ENCODE results near the gene IER2.

Gene IER2

DNA sequence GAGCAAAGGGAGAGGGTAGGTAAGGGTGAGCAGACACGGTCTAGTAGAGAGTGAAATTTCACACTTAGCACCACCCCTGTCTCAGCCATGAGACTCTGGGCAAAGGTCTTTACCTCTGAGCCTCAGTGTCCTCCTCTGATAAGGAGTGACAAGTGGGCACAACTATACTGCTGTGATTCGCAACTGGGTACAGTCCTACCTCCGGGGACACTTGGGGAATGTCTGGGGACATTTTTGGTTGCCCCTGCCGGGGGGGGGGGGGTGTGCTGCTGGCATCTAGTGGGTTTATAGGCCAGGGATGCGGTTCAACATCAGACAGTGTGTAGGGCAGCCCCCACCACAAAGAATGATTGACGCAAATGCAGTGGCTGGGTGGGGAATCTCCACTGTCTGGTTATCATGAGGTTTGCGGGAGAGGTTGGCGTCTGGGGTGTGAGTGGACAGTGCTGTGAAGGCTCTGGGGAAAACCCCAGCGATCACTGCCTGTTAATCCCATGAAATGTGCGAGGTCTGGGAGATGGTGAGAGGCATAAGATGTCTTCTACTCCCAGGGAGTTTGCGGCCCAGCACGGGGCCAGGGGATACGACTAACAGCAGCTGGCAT, 27.8 kb upstream of the IER2 start:
- TF ChIP-seq, protein P1, sequence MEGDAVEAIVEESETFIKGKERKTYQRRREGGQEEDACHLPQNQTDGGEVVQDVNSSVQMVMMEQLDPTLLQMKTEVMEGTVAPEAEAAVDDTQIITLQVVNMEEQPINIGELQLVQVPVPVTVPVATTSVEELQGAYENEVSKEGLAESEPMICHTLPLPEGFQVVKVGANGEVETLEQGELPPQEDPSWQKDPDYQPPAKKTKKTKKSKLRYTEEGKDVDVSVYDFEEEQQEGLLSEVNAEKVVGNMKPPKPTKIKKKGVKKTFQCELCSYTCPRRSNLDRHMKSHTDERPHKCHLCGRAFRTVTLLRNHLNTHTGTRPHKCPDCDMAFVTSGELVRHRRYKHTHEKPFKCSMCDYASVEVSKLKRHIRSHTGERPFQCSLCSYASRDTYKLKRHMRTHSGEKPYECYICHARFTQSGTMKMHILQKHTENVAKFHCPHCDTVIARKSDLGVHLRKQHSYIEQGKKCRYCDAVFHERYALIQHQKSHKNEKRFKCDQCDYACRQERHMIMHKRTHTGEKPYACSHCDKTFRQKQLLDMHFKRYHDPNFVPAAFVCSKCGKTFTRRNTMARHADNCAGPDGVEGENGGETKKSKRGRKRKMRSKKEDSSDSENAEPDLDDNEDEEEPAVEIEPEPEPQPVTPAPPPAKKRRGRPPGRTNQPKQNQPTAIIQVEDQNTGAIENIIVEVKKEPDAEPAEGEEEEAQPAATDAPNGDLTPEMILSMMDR (IDR thresholded peaks at IDR 0.05), result no peak

DNA sequence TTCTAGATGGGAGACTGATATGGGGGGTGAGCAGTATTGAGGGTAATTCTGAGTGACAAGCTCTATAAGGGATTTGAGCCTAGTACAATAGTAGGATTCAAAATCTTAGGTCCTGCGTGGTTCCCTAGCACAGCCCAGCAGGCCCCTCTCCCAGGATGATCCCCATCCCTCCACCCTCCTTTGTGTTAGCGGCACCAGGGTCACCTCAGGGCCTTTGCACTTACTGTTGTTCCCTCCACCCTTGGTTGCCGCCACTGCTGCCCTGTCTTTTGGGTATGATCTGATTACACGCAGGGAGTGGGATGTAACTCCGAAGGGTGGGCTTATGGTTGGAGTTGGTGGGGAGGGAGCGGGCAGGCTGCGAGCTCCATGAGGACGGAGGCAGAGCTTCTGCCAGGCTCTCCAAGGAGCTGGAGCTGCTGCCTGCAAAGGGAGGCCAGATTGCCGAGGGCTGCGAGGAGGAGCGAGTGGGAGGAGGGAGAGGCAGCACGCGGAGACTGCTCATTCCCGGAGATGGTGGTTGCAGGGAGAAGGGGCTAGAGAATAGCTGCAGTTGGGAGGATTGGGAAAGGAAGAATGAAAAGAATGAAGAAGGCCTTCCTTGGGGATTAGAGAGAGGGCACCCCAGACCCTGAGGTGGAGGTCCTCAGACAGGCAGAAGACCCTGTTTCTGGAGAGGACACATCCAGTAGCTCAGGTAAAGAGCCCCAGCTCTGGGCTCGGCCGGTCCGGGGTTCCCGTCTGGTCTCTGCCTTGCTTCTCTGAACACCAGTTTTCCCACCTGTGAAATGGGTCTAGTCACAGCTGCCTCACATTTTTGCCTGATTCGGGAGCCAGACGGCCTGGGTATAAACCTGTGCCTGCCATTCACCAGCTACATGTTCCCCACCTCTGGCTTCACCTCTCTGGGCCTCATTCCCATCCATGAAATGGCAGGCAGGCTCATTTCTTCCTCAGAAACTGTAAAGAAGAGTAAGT, 26.9 kb upstream of the IER2 start:
- TF ChIP-seq, protein P1 (IDR thresholded peaks at IDR 0.05), result no peak

DNA sequence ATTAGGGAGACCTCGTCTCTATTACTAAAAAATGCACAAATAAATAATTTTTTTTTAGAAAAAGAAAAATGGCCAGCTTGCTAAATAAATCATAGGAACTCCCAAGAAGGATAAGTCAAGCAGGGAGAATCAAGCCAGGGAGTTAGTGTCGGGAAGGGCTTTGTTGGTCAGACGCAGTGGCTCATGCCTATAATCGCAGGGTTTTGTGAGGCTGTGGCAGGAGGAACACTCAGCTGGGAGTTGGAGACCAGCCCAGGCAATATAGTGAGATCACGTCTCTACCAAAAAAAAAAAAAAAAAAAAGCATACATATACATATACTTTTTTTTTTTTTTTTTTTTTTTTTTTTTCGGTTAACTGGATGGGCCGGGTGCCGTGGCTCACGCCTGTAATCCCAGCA, 23.2 kb upstream of the IER2 start:
- TF ChIP-seq, protein P1 (IDR thresholded peaks at IDR 0.05), result no peak

DNA sequence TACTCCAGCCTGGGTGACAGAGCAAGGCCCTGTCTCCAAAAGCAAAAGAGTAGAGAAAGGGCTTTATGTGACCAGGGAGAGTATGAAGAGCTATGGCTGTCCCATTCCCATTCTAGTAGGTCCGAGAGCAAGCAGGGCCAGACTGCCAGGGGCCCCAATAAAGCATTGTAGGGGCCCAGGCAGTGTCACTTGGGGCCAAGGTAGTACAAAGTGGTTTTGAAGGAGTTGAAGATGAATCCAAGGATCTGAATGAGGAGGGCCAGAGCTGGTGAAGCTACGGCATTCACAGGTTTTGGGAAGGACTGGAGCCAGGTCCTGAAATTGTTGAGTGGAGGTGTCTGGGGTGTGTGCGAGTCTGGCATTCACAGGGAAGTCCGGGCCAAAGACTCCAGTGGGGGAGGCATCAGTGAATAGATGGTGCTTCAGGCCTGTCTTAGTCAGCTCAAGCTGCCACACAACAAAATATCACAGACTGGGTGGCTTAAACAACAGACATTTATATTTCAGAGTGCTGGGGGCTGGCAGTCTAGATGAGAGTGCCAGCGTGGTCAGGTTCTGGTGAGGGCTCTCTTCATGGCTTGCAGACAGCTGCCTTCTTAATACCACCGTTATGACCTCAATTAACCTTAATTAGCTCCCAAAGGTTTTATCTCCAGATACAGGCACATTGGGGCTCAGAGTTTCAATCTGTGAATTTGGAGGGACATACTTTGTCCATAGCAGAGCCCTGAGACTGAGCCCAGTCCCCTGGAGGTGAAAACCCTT, 22.2 kb upstream of the IER2 start:
- TF ChIP-seq, protein P1 (IDR thresholded peaks at IDR 0.05), result no peak

DNA sequence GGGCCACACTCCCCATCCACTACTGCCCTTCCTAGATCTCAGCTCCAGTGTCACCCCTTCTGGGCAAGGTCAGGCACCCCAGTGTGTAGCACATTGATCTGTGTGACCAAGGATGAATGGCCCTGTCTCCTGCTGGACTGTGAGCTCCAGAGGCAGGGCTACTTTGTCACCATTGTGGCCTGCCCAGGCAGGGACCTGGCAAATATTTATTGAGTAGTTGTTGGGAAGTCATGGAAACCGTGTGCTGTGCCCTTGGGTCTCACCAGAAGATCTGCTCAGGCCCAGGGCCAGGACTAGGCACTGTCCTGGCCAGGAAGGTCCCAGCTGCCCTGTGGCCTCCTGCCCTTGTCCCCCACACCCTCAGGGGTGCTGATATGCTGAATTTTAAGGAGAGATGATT, 21.6 kb upstream of the IER2 start:
- TF ChIP-seq, protein P1 (IDR thresholded peaks at IDR 0.05), result no peak

DNA sequence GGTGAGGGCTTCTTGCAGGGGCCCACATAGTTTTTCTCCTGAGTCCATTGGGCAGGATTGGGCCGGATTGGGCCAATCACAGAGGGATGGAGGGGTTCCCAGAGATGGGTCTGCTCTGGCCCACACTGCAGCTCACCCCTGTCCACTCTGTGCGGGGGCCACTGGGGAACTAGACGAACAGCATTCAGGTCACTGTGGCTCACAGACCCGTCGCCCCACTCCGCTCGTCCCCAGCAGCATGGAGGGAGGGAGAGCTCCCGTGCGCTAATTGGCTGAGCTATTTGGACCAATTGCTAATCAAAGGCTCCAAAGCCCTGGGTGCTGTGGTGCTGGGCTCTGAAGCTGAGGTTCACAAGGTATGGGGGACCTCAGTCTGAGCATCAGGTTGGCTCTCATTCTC, 20.8 kb upstream of the IER2 start:
- TF ChIP-seq, protein P1 (IDR thresholded peaks at IDR 0.05), result no peak

DNA sequence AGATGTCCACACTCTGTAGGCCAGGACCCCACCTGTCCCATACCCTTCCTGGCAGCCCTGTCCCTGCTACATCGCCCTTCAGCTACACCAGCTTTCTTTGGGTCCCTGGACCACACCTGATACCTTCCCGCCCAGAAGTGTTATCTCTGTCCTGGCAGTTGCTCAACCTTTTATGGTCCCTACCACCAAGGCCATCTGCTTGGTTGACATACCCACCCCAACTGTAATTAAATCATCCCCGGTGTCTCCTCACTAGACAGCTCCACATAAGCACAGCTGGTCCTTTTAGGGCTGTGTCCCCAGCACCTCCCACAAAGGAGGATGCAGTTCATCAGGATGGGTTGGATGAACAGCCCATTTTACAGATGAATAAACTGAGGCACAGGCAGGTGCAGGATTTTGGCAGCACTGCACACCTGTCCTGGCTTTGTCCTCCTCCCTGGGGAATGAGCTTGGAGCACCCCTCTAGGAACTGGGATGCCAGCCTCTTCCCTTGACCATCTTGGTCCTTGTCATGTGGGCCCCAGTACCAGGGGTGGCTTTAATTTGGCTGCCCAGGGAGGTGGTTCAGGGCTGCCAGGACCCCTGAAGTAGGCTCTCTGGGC, 19.2 kb upstream of the IER2 start:
- TF ChIP-seq, protein P1 (IDR thresholded peaks at IDR 0.05), result no peak
